ENCODE results near the gene PAM16.

- TF ChIP-seq POLR2A (IDR thresholded peaks at IDR 0.05): no peak
- no peak for TF ChIP-seq CTCF (IDR thresholded peaks at IDR 0.05 in 8 of 11, conservative IDR thresholded peaks at IDR 0.05 in 3 of 11)
- TF ChIP-seq POLR2AphosphoS5 (IDR thresholded peaks at IDR 0.05): no peak
Measured at GRCh38 chr16:4291699-4292098, 59.4 kb downstream of the PAM16 start.
